ENCODE data around the gene PDCL2. TPM values are rescaled to one million over a fixed set of nuclear protein-coding genes. Genes with fewer than 3 reads are reported as not detected.

Gene PDCL2
- polyA plus RNA-seq, 3 donors, result not detected

GRCh38 chr4:55545151-55545550 is 46.9 kb downstream of the PDCL2 start:
- peaks cover 13% of the 10 kb centered on the region for H4K20me1 ChIP-seq (ENCODE audit: insufficient read depth, low read length)
- peaks cover 0 to 5% of the 10 kb centered on the region in 2 donors for H3K36me3 ChIP-seq (replicated peaks in 1 of 2; ENCODE audit: control insufficient read depth in 1 of 2, insufficient read depth in 2 of 2, low read length in 2 of 2)
- intact Hi-C loops (cut with micrococcal nuclease), result loop anchor here (2.0 to 5.0 kb wide), 3 partner anchors 148 to 307 kb away; partner anchors contain the start of genes EXOC1 (in 2 of the 2), TMEM165 (in 2 of the 2) and SRD5A3 (in 1 of the 2)
- Mint-ChIP-seq H3K4me3 (peak overlapping the region; percentile 87 to 90), H3K4me1 (peaks cover 17% of the 10 kb centered on the region), H3K27me3 (ENCODE audit: low read depth in 3 of 3) (peaks cover 4 to 21% (median 16%) of the 10 kb centered on the region in 3 donors), H3K9me3 (no peaks in the 10 kb centered on the region), H3K27ac (peak overlapping the region in 3 of 7 donors; percentile 82 to 91 (median 84)), H3K36me3 (peaks cover 4 to 9% of the 10 kb centered on the region in 2 donors)
- H3K27ac ChIP-seq (ENCODE audit: low read depth in 1 of 2, low read length in 2 of 2), result peak overlapping the region; percentile 70 to 83
- no peak for DNase-seq
- no peak for TF ChIP-seq CTCF (IDR thresholded peaks at IDR 0.05)
- peak overlapping the region; percentile 82 for H3K9ac ChIP-seq (ENCODE audit: insufficient read depth, low read length, poor library complexity, severe bottlenecking)
- peaks cover 14 to 18% of the 10 kb centered on the region in 2 donors for H3K4me1 ChIP-seq (ENCODE audit: control insufficient read depth in 1 of 2, insufficient read depth in 2 of 2, low read length in 2 of 2)
- no CpG with 5 or more reads among the region's 6 CpGs for WGBS (ENCODE audit: insufficient coverage)
- peaks cover 3 to 9% of the 10 kb centered on the region in 2 donors for H3K27me3 ChIP-seq (ENCODE audit: control insufficient read depth in 2 of 2, insufficient read depth in 2 of 2, low read length in 2 of 2)
- H3K4me2 ChIP-seq (replicated peaks; ENCODE audit: extremely low read depth, low read length, poor library complexity, severe bottlenecking), result peak overlapping the region; percentile 91
- H3K4me3 ChIP-seq (replicated peaks in 1 of 3; ENCODE audit: low read depth in 2 of 3, low read length in 3 of 3), result peak overlapping the region; percentile 48 to 96 (median 86)
- peak overlapping the region; percentile 98 for H2AFZ ChIP-seq (ENCODE audit: insufficient read depth, low read depth, low read length, poor library complexity, severe bottlenecking)
- peaks cover 56% of the 10 kb centered on the region for H3K79me2 ChIP-seq (ENCODE audit: insufficient read depth, low read length)
- H3K9me3 ChIP-seq (replicated peaks in 1 of 2; ENCODE audit: control insufficient read depth in 1 of 2, insufficient read depth in 1 of 2, low read length in 2 of 2), result no peaks in the 10 kb centered on the region

GRCh38 chr4:55543858-55544257 is 48.2 kb downstream of the PDCL2 start:
- H3K27ac ChIP-seq (ENCODE audit: low read depth in 1 of 2, low read length in 2 of 2), result no peak overlapping the region
- H3K36me3 ChIP-seq (replicated peaks in 1 of 2; ENCODE audit: control insufficient read depth in 1 of 2, insufficient read depth in 2 of 2, low read length in 2 of 2), result peaks cover 0 to 5% of the 10 kb centered on the region in 2 donors
- peaks cover 1 to 13% (median 5%) of the 10 kb centered on the region in 3 donors for H3K27me3 Mint-ChIP-seq (ENCODE audit: low read depth in 3 of 3)
- H3K9ac ChIP-seq (ENCODE audit: insufficient read depth, low read length, poor library complexity, severe bottlenecking), result no peak overlapping the region
- H2AFZ ChIP-seq (ENCODE audit: insufficient read depth, low read depth, low read length, poor library complexity, severe bottlenecking), result no peak overlapping the region
- no peak for TF ChIP-seq CTCF (IDR thresholded peaks at IDR 0.05)
- H3K79me2 ChIP-seq (ENCODE audit: insufficient read depth, low read length), result peaks cover 65% of the 10 kb centered on the region
- no peak overlapping the region for H3K27ac Mint-ChIP-seq
- no peak for DNase-seq
- no peaks in the 10 kb centered on the region for H3K9me3 ChIP-seq (replicated peaks in 1 of 2; ENCODE audit: control insufficient read depth in 1 of 2, insufficient read depth in 1 of 2, low read length in 2 of 2)
- H3K4me1 Mint-ChIP-seq, result peaks cover 17% of the 10 kb centered on the region
- intact Hi-C loops (cut with micrococcal nuclease), result loop anchor here in 1 of 2 donors (2.0 kb wide), 1 partner anchor 197 kb away; the partner anchor contains the start of gene SRD5A3
- no peak overlapping the region for H3K4me3 ChIP-seq (replicated peaks in 1 of 3; ENCODE audit: low read depth in 2 of 3, low read length in 3 of 3)
- H3K36me3 Mint-ChIP-seq, result peaks cover 4 to 9% of the 10 kb centered on the region in 2 donors
- H3K4me1 ChIP-seq (ENCODE audit: control insufficient read depth in 1 of 2, insufficient read depth in 2 of 2, low read length in 2 of 2), result peaks cover 14 to 18% of the 10 kb centered on the region in 2 donors
- no peaks in the 10 kb centered on the region for H3K9me3 Mint-ChIP-seq
- peaks cover 3 to 6% of the 10 kb centered on the region in 2 donors for H3K27me3 ChIP-seq (ENCODE audit: control insufficient read depth in 2 of 2, insufficient read depth in 2 of 2, low read length in 2 of 2)
- no peak overlapping the region for H3K4me2 ChIP-seq (replicated peaks; ENCODE audit: extremely low read depth, low read length, poor library complexity, severe bottlenecking)
- no peak overlapping the region for H3K4me3 Mint-ChIP-seq
- peaks cover 13% of the 10 kb centered on the region for H4K20me1 ChIP-seq (ENCODE audit: insufficient read depth, low read length)

All from CD14-positive monocyte (primary cell).